C1 segment of cervical spinal cord (tissue), 14 donors: ENCODE measurements around the gene CORO2A.
A peak's percentile ranks its signal among the peaks of the same experiment; 100 is the strongest.
"Not testable (repeated sequence)": the region's sequence is repeated elsewhere in the genome, so short reads cannot be mapped to it uniquely, and the experiment has no call there.

Source experiments
- DNase-seq, 14 donors: peaks; one replicate each; lab custom pipeline; 2025; lab: John Stamatoyannopoulos, UW

The CORO2A gene

DNA sequence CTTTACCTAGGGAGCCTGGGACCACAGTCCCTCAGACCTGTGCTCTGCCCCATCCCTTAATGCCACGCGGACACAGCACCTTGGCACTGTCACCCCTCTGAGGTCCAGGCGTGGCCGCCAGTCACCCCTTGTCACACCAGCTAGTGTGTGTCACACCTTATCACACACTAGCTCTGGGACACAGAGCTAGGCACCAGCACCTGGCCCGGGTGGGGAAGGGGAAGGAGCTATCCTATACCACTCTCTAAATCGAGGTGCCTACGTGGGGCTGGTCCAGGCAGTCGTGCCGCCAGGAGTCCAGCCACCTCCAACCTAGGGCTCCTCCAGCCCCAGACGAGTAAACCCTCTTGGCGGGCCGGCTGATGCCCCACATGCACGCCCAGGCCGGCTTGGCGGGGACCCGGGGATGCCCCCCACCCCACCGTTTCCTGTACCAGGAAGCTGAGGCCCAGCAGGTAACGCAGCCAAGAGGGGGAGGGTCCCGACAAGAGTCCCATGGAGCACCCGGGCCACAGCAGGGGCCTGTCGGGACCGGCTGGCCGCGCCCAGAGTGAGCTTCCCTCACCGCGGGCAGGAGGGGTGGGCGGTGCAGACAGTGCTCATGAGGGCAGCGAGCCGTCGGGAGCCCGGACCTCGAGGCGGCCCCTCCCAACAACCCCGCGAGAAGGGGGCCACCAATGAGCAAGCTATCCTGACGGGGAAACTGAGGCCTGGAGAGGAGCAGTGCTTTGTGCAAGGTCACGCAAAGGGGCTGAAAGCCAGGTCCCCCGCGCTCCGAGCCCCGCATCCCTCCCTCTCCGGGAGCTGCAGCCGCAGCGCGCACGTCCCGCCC is 550 bp downstream of the CORO2A start:
- peak in 1 of 14 donors; percentile 50 for DNase-seq

DNA sequence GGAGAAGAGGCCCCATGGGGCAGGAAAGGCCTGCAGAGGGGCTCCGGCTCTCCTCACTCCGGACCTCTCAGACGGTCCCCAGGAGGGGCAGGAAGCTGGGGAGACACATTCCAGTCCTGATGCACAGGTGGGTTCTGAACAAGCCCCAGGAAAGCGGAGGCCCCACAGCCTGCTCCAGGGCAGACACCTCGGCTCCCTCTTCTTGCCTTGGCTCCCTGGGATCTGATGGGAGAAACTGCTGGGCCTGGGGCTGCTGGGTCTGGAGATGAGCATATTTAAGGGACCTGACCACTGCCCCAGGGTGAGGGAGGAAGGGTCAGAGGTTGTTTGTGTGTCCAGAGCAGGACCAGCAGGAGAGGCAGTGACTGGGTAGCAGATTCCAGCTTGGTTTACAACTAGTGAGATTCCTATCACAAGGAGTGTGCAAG is 1.2 kb downstream of the CORO2A start:
- DNase-seq: peak in 1 of 14 donors; percentile 38

DNA sequence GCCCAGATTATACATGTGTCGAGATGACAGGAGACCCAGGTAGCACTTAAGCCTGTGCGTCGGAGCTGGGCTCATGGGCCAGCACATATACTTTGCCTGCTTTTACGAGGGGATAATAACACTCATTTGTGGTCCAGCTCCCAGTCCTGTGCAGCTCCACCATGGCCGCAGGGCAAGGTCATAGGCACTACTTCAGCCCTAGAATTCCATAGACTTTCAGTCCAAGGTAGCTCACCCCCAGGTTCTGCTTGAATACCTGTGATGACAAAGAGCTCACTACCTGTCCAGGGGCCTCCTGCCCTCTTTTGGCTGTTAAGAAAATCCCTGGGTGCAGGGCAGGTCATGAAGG is 1.7 kb downstream of the CORO2A start:
- DNase-seq: peak in 1 of 14 donors; percentile 26

DNA sequence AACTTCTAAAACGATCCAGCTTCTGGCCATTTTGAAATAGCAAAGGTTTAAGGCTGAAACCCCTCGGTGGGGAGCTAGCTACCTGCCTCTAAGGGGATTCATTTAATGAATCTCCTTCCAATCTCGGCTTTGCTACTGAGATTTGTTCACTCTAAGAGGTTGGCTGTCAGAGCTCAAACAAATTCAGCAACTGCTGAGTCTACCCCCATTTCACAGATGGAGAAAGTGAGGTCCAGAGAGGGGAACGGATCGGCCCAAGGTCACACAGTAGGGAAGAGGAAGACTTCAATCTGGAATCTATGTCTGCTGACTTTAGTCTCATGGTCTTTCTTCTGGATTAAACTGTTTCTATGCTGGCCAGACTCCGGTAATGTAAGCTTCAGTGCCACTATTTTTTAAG is 3.0 kb downstream of the CORO2A start:
- no peak for DNase-seq

DNA sequence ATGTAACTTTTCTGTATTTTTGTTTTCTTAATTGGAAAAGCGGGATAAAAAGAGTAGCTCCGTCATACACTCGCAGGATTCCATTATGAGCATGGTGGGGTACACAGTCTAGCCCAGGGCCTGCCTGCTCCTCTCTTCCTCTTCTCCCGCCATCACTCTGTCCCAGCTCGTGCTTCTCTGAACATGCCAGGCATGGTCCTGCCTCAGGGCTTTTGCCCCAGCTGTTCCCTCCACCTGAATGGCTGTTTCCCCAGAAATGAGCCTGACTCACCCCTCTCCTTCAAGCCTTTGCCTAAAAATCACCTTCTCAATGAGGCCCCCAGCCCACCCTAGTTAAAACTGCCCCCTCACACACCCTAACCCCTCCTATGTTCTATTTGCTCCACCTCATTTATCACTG is 4.5 kb downstream of the CORO2A start:
- DNase-seq: no peak

DNA sequence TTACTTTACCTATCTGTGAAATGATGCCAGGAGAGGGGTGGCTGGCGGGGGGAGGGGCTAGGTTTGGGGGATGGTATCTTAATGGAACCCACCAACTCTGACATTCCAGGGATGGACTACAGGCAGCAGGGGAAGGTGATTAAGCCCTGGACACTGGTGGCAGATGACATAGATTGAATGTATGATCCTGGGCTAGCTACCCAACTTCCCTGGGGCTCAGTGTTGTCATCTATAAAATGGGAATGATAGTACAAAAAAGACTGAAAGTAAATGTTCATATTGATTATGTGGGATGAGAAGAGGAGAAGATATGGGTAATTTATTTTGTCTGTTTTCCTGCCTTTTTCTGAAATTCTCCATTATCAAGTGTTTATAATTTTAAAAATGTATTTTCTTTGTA is 6.2 kb downstream of the CORO2A start:
- no peak for DNase-seq

DNA sequence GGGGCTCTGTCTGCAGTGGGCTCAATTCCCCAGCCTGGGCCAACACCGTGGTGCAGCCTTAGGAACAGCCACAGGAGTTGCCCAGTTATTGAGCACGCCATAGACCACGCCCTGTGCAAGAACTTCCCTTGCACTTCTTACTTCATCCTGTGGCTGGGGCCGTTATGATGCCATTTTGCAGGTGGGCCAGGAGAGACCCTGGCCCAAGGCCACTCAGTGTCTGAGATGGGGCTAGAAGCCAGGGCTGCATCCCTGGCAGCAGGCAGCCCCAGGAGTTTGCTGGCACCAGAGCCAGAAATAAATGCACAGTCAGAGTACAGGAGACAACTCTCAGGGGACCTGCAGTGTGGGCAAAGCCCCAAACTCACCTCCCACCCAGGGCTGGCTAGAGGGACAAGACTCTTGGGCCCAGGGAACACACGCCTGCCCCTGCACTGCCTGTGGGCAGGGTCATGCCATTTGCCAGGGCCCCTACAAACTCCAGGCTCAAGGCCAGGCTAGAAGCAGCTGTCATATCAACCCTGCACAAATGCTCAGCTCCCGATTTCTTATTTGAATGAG is 6.7 kb downstream of the CORO2A start:
- DNase-seq: peak in 1 of 14 donors; percentile 51

DNA sequence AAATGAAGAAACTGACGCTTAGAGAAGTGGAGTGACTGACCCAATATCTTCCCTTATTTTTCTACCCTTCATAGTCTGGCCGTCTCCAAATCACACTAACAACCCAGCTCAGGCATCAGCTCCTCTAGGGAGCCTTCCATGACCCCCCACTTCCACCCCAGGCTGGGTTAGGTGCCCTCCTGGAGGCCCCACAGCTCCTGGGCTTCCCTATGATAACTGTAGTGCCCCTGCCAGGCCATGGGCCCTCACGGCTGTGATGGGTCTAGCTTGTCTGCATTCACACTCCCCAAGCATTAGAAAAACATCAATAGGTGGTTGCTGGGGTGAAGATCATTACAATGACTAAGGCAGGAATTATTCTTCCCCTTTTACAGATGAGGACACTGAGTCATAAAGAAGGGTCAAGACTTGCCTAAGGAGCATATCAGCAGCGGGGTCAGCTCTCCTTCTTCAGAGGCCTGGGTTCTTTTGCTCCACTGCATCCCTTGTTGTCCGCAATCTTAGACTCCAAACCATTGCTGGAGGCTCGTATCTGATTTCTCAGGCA is 7.3 kb downstream of the CORO2A start:
- no peak for DNase-seq

DNA sequence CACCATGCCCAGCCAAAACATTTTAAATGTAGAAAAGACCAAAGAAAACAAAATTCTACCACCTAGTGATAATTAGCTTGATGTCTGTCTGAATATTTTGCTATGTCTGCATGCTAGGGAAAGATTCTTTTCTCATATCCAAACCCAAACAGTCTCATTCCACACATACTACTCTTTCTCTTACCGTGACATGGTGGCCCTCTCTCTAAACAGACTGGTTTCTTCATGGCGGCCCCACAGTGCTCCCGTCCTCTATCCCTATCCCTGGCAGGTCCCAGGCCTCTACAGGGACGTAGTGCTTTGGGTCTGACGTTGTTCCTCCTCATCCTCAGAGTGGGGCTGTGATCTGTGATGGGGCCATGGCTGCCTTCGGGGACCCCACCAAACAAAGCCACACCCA is 8.1 kb downstream of the CORO2A start:
- no peak for DNase-seq

DNA sequence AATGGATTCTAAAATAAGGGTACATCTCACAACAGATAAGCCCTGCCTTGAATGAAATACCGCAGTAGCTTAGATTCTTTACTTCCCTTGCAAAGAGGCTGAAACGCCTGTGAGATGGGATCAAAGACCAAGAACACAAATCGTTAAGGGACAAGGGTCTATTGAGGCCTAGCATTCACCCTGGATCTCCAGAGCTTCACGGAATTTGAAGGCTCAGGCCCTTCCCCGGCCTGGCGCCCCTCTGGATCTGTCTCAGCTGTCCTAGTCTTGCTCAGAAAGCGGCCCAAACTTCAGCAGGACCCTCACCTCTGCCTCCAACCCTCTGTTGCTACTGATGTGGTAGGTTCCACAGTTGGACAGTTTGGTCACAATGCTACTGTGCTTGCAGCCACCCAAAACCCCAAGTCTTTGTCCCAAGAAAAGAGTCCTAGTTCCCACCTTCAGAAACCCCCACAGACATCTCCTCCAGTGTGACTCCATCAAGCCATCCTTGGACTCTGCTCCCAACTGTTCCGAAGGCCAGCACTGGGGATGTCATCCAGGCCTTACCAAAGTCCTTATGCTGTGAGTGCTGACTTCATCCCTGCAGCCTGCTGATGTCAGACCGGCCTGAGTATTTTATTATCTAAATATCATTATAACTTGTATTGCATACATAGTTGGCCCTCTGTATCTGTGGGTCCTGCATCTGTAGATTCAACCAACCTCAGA is 9.4 kb downstream of the CORO2A start:
- DNase-seq: no peak

DNA sequence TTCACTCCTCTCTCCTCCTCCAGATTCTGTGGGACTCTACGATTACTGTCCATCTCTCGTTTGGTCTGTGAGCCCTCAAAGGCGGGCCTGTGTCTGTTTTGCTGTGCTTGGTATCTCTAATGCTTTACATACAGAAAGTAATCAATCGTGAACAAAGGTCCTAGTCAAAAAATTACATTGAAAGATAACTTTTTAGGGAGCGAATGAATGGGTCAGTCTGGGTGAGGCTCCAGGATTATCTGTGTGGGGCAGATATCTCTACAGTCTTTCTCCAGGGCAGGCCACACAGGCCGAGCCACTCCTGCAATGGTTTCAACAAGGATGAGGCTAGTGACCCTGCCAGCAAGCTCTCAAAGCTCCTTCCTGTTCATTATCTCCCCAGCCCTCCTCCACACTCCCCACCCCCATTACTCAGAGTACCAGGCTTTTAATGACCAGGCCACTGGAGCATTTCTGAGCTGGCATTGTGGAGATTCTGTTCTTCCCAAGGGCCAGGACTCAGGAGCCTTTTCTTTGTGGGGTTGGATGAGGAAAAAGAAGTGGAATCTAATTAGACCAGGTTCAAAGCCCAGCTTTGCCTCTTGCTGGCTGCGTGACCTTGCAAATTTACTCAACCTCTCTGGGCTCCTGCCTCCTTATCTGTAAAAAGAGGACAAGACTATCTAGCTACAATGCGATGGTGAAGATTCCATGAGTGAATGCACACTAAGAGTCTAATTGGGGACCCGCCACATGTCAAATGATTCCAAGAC is 10.2 kb downstream of the CORO2A start:
- no peak for DNase-seq

DNA sequence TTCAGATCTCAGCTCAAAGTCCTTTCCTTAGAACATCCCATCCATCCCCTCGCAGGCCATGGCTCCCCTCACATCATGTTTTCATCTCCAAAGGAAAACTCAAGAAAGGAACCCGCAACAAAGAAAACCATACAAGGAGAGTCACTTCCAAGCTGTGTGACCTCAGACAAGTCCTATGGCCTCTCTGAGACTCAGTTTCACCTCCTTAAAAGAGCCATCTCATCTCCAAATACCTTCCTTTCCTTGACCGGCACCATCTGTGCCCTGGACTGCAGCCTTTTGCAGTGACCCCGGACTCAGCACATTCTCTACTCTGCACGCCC is 10.7 kb downstream of the CORO2A start:
- no peak for DNase-seq

DNA sequence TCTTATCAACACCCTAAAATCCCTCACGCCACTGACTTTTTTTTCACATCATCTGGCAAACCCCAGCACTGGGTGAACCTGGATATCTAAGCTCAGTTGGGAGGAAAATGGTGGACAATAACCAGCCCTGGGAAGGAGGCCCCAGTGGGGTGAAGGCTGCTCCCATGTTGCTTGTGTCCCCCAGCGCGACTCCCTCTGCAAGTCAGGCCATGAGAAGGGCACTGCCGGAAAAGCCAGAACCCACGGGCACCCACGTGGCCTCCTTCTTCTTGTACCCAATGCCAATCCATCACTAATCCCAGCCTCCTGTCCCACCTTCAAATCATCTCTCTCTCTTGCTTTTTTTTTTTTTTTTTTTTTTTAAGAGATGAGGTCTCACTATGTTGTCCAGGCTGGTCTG is 11.4 kb downstream of the CORO2A start:
- no peak for DNase-seq

DNA sequence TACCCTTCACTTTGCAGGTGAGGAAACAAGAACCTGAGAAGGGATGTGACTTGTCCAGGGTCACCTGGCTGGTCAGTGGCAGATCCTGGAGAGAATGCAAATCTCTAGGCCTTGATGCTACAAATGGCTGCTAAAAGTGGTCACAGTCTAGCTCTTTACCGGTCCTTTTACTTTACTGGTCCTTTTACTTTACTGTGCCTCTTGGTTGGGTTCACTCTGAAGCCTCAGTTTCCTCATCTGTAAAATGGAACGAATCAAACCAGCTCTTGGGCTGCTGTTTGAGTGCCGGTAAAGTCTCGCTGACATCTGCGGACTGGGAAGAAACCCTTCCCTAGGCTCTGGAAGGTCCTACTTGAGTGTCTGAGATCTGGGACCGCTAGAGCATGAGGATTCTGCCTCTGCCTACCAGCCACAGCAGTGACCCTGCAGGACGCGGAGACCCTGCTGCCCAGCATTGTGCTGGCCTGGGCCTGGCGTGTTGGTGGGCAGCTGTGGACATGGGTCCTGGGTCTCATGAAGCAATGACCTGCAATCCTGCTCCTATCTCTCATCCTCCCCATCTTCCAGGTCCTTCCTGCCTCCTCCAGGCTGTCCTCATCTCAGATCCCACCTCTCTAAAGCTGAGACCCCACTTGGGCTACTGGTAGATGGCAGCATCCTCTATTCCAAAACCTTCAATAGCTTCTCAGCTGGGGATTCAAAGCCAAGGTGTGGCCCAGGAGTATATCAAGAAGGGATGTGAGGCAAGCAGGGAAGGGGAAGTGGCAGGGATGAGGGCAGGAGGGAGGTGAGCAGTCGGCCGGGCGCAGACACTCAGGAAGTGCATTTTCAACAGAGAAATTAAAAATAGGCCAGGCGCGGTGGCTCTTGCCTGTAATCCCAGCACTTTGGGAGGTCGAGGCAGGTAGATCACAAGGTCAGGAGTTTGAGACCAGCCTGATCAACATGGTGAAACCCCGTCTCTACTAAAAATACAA is 13.3 kb downstream of the CORO2A start:
- DNase-seq: no peak

DNA sequence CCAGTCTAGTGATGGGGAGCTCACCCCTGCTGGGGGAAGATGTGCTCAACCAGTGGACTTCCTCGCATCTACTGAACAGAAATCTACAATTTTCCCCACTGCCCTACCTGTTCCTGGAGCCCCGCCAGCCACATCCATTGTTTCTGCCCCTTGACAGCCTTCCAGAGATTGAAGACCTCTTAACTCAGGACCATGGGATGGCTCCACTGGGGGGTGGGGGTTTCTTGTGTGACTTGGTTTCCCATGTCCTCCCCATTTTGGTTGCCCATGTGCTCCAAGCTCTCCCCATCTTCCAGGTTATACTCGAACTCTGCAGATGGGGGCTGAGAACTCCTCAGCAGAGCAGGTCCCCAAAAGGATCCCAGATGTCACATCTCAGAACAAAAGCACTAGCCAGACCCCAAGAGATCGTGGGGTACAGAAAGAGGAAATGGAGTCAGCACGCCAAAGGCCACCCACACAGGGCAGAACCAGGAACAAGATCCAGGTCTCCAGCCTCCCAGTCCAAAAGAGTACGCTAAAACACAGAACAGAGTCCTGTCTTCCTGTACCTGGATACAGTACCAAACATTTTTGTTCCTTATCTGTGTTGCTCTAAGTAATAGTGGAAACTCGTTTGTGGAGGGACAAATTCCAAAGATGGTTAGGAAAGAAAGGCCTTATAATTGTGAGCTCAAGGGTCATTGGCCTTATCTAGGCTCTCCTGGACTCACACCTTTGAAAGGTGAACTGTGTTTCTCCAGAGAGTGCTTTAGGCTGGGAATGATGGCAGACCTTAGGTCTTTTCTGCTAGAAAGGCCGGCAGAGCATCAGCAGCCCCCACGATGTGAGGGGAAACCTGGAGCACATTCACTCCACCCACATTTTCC is 15.8 kb downstream of the CORO2A start:
- no peak for DNase-seq

DNA sequence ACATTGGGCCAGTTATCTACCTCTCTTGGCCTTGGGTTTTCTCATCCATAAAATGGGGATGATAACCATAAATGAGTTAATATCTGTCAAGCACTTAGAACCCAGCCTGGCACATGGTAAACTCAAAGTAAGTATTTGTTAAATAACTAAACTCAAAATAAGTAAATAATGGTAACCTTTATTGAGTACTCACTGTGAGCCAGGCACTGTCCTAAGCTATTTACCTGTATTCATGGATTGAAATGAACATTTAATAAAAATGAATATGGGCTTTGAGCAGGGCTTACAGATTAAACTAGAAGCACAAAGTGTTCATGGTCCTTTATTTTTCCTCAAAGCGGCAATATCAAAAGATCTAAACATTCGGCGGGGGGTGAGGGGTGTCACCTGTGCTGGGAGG is 16.7 kb downstream of the CORO2A start:
- DNase-seq: no peak

DNA sequence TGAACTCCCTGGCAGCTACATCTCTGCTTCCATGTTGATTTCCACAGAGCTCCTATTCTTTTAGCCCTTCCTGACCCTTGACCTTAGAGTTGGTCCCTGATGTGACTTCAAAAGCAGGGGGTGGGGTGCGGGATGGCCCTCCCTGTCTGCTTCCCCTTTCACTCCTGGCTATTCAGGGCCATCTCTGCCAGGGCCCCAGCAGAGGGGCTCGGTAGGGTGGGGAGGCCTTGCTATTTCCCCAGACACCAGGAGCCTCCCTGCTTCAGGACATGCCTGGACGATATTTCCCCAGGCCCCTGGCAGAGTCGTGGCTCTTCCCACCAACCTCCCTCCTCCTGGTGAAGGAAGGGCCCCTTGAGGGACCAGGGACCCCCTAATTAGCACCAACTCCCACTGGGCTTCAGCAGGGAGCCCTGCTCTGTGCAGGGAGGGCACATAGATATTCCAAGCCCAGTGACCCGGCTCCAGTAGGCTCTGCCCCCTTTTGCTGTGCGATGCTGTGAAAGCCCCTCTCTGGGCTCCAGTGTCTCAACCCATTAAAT is 17.3 kb downstream of the CORO2A start:
- DNase-seq: no peak

DNA sequence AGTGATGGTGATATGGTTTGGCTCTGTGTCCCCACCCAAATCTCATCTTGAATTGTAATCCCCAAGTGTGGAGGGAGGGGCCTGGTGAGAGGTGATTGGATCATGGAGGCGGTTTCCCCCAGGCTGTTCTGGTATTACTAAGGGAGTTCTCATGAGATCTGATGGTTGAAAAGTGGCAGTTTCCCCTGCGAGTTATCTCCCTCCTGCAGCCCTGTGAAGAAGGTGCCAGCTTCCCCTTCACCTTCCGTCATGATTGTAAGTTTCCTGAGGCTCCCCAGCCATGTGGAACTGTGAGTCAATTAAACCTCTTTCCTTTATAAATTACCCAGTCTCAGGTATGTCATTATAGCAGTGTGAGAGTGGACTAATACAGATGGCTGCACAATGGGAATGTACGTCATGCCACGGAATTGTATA is 17.9 kb downstream of the CORO2A start:
- not testable (repeated sequence) for DNase-seq

DNA sequence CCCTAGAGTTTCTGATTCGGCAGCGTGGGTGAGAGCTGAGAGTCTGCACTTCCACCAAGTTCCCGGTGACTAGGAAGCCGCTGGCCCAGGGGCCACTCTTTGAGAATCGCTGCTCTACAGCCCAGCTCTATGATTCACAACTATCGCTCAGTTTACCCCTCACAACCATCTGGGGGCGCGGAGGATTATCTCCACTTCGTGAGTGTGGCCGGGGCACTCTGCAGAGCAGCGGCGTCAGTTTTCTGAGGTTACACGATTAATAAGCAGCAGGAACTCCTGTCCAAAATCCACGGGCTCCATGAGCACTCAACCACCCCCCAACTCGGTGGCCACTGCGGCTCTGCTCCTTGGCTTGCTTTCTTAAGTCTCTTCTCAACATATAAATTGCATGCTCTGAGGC is 19.3 kb downstream of the CORO2A start:
- no peak for DNase-seq
